Heart left ventricle (tissue), 16 donors: Measurements from ENCODE around the gene OR8D2. TPM values are rescaled to one million over a fixed set of nuclear protein-coding genes. Genes with fewer than 3 reads are reported as not detected.

Source experiments
- ATAC-seq, 4 donors: fragments of 200-7000 bp; cut with Tn5 transposase; one replicate each; pipeline ENCODE4 v1.9.1; 2020 to 2022; ENCODE audit warnings: moderate library complexity in 4 of 4, mild to moderate bottlenecking in 3 of 4, moderate number of reproducible peaks in 1 of 4
- DNase-seq, 5 donors: peaks; one replicate each; pipeline ENCODE4 v3.0.0-alpha.2; 2020
- H3K27ac ChIP-seq, 12 donors: fragments of 200-600 bp; sonication (generic) in 4 of 12; one replicate each; pipeline versions ENCODE4 v1.5.0 to v1.8.0; 2016 to 2022; ENCODE audit warnings: mild to moderate bottlenecking in 2 of 12
- H3K27me3 ChIP-seq, 9 donors: fragments of 200-600 bp; sonication (generic) in 2 of 9; one replicate each; pipeline versions ENCODE4 v1.5.1 to v1.8.0; 2016 to 2022; ENCODE audit warnings: mild to moderate bottlenecking in 3 of 9
- H3K36me3 ChIP-seq, 9 donors: fragments of 200-600 bp; sonication (generic) in 2 of 9; one replicate each; pipeline versions ENCODE4 v1.5.0 to v1.8.0; 2018 to 2022; ENCODE audit warnings: mild to moderate bottlenecking in 2 of 9
- H3K4me1 ChIP-seq, 12 donors: fragments of 200-600 bp; sonication (generic) in 4 of 12; one replicate each; pipeline versions ENCODE4 v1.5.0 to v1.8.0; 2016 to 2022; ENCODE audit warnings: mild to moderate bottlenecking in 3 of 12
- H3K4me3 ChIP-seq, 12 donors: fragments of 200-600 bp; sonication (generic) in 4 of 12; one replicate each; pipeline versions ENCODE4 v1.5.0 to v1.8.0; 2017 to 2022; ENCODE audit warnings: mild to moderate bottlenecking in 9 of 12, moderate library complexity in 4 of 12
- H3K9me3 ChIP-seq, 12 donors: fragments of 200-600 bp; sonication (generic) in 4 of 12; one replicate each; pipeline versions ENCODE4 v1.5.0 to v1.8.0; 2016 to 2022; ENCODE audit warnings: mild to moderate bottlenecking in 1 of 12
- POLR2A ChIP-seq, 2 donors: fragments of 450-650 bp; IDR thresholded peaks; one replicate each; pipeline ENCODE4 v1.6.1; 2017; ENCODE audit warnings: antibody characterized with exemption in 2 of 2, mild to moderate bottlenecking in 2 of 2, moderate library complexity in 2 of 2
- WGBS, 4 donors: extraction: QIAGEN DNeasy Blood & Tissue Kit in 2 of 4; methylation state at CpG; one replicate each; pipeline versions ENCODE4 v1.1.5 to v1.1.7; 2013 to 2018; 5-methylcytosine and 5-hydroxymethylcytosine counted together
- intact Hi-C, 10 donors: fragments of 100-400 bp; cut with DNase I; formaldehyde crosslinking; loops; one replicate each; pipeline versions ENCODE4 v1.11.1 to v1.14.2; 2022
- polyA plus RNA-seq, 2 donors: library from polyadenylated mRNA; stranded (reverse); fragments of 200-250 nt; gene quantifications; one replicate each; pipeline ENCODE4 v1.2.3, GENCODE V29; 2013
- total RNA-seq, 9 donors: library from RNA; depleted of rRNA in 2 of 9; stranded (reverse); fragments of >200 nt in 2 of 9; fragmentation: NEBNext Ultra II Directional in 3 of 9; extraction: Animal tissue kit (Norgen Biotek cat#: 25700) in 3 of 9; gene quantifications; one replicate each; pipeline versions ENCODE4 v1.1.0 to v1.2.4, GENCODE V29; 2016 to 2023
- TF ChIP-seq, protein P1 (sequence below), 12 donors: fragments of 200-600 bp; sonication (generic) in 4 of 12; IDR thresholded peaks; one replicate each; pipeline versions ENCODE4 v1.5.0 to v1.8.0; 2018 to 2022; ENCODE audit warnings: antibody characterized with exemption in 12 of 12, mild to moderate bottlenecking in 5 of 12
- donor health status: ischemic (EF 13 %, LVEDD 7.1; RV severe dilation, severe dysfunction).
- donor health status: healthy with polysubstance abuse.
- donor health status: DM: no; HTN: yes; CAD: no.
- donor health status: DM: no; HTN: no; CAD: no.
- donor health status: ischemic (EF 25% LVEDD 6.9; RV normal size, moderate dysfunction).
- donor health status: ischemic (EF 25% LVEDD 5.7; RV mildly dilated, moderate dysfunction).
- donor health status: healthy.
- donor health status: DM: yes; HTN: yes; CAD: no.
- donor health status: ischemic (EF 35%, LVEDD 5.7; RV mildly dilated, moderate dysfunction).
- donor health status: nonischemic (EF 11% LVEDD 7.7; RV severe dilation, severe dysfunction).
- donor health status: DM: yes; HTN: yes; CAD: no.
- donor health status: PGD.
- donor health status: ischemic (EF 29% LVEDD 5.4; RV normal size, mild dysfunction).
- donor health status: nonischemic (EF 23%, LVEDD 6.1; RV moderate dilation, normal function).

OR8D2 gene
- total and polyA plus RNA-seq, 11 donors, result not detected

DNA sequence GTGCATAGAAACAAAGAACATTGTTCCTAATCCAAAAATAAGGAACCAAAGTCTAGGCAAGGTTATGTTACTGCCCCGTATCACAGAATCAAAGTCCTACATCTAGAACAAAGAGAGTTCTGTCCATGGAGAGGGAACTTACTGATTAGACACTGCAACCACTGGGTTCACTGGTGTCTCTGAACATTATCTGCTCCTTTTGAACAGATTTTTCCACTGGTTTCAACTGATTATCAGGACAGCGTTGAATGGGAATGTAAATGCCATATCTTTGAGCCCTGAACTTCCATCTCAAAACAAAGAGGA, 20.1 kb upstream of the OR8D2 start:
- Histone ChIP-seq H3K4me3 (no peak overlapping the region), H3K9me3 (no peaks in the 10 kb centered on the region), H3K27ac (peak overlapping the region in 1 of 12 donors; percentile 49), H3K4me1 (no peaks in the 10 kb centered on the region), H3K27me3 (no peaks in the 10 kb centered on the region), H3K36me3 (no peaks in the 10 kb centered on the region)
- intact Hi-C loops, result no loop called here
- ATAC-seq (no peak), DNase-seq (no peak)
- 54 to 65% (median 63%) methylated on average over 2 of the region's 2 CpGs for WGBS, 4 donors
- TF ChIP-seq, protein P1, sequence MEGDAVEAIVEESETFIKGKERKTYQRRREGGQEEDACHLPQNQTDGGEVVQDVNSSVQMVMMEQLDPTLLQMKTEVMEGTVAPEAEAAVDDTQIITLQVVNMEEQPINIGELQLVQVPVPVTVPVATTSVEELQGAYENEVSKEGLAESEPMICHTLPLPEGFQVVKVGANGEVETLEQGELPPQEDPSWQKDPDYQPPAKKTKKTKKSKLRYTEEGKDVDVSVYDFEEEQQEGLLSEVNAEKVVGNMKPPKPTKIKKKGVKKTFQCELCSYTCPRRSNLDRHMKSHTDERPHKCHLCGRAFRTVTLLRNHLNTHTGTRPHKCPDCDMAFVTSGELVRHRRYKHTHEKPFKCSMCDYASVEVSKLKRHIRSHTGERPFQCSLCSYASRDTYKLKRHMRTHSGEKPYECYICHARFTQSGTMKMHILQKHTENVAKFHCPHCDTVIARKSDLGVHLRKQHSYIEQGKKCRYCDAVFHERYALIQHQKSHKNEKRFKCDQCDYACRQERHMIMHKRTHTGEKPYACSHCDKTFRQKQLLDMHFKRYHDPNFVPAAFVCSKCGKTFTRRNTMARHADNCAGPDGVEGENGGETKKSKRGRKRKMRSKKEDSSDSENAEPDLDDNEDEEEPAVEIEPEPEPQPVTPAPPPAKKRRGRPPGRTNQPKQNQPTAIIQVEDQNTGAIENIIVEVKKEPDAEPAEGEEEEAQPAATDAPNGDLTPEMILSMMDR (IDR thresholded peaks at IDR 0.05), result no peak
- no peak for TF ChIP-seq POLR2A (IDR thresholded peaks at IDR 0.05)

DNA sequence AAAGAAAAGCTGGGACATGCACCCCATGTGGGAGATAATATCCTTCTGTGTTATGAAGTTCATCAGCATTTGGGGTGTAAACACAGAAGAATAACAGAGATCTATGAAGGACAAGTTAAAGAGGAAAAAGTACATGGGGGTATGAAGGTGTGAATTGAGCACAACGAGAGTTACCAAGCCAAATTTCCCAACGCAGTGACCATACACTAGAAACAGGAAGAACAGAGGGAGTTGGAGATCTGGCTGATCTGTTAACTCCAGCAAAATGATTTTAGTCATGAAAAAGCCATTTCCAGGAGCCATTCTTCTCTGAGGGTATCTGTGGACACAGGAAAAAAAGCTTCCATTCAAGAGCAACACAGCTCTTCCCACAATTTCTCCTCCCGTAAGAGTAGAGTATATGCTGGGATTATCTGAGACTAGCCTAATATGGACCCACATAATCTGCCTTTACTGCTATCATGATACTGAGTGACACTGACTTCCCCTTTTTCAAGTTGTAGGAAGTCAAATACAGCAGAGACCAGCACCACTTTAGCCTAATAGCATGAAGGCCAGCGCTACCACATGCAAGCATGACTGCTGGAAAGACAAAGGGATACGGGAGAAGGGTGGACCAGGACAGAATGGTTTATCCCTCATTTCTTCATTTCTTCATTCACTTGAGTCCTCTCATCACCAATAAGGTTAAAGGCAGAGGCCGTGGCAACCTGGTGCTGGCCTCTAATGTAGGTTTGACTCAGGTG, 19.6 kb upstream of the OR8D2 start:
- TF ChIP-seq POLR2A (IDR thresholded peaks at IDR 0.05), result no peak
- H3K27me3 ChIP-seq, result no peaks in the 10 kb centered on the region
- 72 to 81% (median 75%) methylated on average over 6 of the region's 6 CpGs for WGBS, 4 donors
- peak overlapping the region in 1 of 12 donors; percentile 49 for H3K27ac ChIP-seq
- no peaks in the 10 kb centered on the region for H3K4me1 ChIP-seq
- intact Hi-C loops, result no loop called here
- no peak overlapping the region for H3K4me3 ChIP-seq
- H3K9me3 ChIP-seq, result no peaks in the 10 kb centered on the region
- no peak for ATAC-seq
- DNase-seq, result no peak
- H3K36me3 ChIP-seq, result no peaks in the 10 kb centered on the region

DNA sequence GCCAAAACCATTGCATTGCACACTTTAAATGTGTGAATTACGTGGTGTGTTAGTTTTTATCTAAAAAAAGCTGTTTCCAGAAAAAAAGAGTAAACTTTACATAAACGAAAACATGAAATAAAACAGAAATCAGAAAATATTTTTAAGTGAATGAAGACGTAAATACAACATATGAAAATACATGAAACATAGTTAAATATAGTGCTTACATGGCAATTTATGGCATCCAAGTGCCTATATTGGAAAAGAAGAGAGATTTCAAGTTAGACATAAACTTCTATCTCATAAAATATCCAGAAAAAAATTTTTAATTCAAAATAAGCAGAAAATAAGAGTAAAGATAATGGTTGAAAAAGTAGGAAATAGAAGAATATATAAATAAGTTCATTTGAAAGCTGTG, 11.9 kb upstream of the OR8D2 start:
- H3K27me3 ChIP-seq, result peaks cover 0 to 4% (median 0%) of the 10 kb centered on the region in 9 donors
- intact Hi-C loops, result no loop called here
- H3K36me3 ChIP-seq, result no peaks in the 10 kb centered on the region
- TF ChIP-seq, protein P1 (IDR thresholded peaks at IDR 0.05), result no peak
- TF ChIP-seq POLR2A (IDR thresholded peaks at IDR 0.05), result no peak
- DNase-seq (no peak), ATAC-seq (no peak)
- no peaks in the 10 kb centered on the region for H3K9me3 ChIP-seq
- H3K4me1 ChIP-seq, result peaks cover 0 to 5% (median 0%) of the 10 kb centered on the region in 12 donors
- H3K4me3 ChIP-seq, result no peak overlapping the region
- no peak overlapping the region for H3K27ac ChIP-seq
- WGBS, 4 donors, result 70 to 73% (median 71%) methylated on average over 3 of the region's 3 CpGs

DNA sequence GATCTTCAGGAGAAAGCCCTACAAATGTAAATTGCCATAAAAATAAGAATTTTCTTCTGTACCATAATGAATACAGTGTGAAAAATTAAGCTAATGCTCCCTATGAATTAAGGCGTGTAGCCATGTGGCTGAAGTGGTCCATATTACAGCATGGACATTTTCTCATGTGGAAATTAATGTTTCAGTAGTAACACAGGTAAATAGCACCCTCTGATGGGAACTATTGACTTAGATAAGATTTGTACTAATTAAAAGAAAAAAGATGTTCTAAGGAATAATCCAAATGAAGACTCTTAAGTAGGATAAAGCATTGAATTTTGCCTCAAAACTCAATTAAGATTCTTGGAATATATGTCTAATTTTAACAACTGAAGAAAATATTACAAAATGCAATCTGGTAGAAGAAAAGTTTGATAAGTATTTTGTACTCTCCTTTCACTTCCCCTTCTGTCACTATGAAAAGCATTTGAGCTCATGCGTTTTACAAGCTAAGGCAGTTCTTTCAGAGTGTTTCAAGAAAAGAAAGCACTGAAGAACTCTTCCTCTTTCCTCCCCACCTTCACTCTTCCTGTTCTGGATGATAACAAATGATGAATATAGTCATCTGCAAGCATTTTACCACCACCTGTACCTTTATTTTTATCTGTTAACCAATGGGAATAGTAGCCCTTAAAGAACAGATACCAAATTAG, 9.9 kb upstream of the OR8D2 start:
- ATAC-seq, result no peak
- 61 to 75% (median 69%) methylated on average over 2 of the region's 2 CpGs for WGBS, 4 donors

More for the DNA sequence above, 9.9 kb upstream of the OR8D2 start:
- H3K36me3 ChIP-seq, result no peaks in the 10 kb centered on the region
- H3K9me3 ChIP-seq, result no peaks in the 10 kb centered on the region
- H3K4me3 ChIP-seq, result no peak overlapping the region
- DNase-seq, result no peak
- intact Hi-C loops, result no loop called here
- H3K27me3 ChIP-seq, result peaks cover 0 to 9% (median 0%) of the 10 kb centered on the region in 9 donors
- TF ChIP-seq, protein P1 (IDR thresholded peaks at IDR 0.05), result no peak
- peaks cover 0 to 5% (median 0%) of the 10 kb centered on the region in 12 donors for H3K4me1 ChIP-seq
- no peak overlapping the region for H3K27ac ChIP-seq
